Erythroblast (primary cell): ENCODE data around the gene PPP6R1.

Source experiments
- DNase-seq, 2 experiments: peaks; one replicate each; lab custom pipeline; 2025; lab: John Stamatoyannopoulos, UW
- GATA1 ChIP-seq: IDR thresholded peaks from 2 replicates; pipeline ENCODE4 v1.6.1; 2011; ENCODE audit warnings: low read depth, mild to moderate bottlenecking, control low read depth, low read length, moderate library complexity
- POLR2A ChIP-seq: IDR thresholded peaks from 2 replicates; pipeline ENCODE4 v1.6.1; 2011; ENCODE audit warnings: mild to moderate bottlenecking, low read length

The PPP6R1 gene

DNA sequence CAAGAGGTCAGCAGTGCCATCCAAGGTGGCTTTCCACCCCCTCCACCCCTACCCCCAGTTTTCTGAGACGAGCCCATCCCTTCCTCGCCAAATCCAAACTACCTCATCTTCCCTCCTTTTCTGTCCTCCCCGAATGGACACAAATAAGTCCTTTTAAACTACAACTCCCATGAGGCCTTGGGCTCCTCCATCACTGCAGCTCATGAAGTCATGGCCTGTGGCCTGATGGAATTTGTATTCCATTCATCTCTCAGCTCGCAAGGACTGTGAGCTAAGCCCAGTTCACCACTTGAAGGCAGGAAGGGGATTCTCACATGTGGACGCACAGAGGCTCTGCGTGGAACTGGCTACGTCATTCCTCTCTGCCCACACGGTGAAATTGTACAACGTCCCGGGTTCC lies 62.0 kb downstream of the PPP6R1 start:
- peak in 1 of 2 experiments; percentile 15 for DNase-seq
- no peak for TF ChIP-seq POLR2A
- TF ChIP-seq GATA1 = no peak

DNA sequence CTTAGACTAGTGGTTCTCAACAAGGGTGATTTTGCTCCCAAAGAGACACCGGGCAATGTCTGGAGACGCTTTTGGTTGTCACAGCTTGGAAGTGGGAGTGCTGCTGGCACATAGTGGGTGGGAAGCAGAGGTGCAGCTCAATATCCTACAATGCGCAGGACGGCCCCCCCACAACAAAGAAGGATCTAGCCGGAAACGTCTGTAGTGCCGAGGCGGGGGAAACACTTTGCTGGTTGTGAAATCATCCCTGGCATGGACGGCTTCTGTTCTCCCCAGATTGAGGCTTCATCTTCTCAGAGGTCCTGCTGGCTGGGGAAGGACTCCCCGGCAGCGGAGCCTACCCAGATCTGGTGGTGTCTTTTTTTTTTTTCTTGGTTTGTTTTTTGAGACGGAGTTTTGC lies 65.3 kb downstream of the PPP6R1 start:
- TF ChIP-seq POLR2A (no peak), GATA1 (no peak)
- no peak for DNase-seq

DNA sequence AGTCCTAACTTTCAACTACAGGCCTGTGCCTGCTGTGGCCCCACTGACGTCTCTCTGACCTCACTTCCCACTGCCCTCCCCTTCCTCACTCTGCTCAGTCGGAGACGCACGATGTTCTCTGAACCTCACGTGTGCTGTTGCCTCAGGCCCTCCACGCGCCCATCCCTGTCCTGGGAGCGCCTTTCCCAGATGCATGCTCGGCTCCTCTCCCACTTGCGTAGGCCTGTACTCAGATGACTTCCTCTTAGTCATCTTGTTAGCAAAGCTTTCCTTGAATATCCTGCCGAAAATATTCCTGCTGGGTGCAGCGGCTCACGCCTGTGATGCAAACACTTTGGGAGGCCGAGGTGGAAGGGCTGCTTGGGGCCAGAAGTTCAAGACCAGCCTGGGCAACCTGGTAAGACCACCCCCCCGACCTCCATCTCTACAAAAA lies 69.4 kb downstream of the PPP6R1 start:
- TF ChIP-seq POLR2A (no peak), GATA1 (no peak)
- DNase-seq = no peak

DNA sequence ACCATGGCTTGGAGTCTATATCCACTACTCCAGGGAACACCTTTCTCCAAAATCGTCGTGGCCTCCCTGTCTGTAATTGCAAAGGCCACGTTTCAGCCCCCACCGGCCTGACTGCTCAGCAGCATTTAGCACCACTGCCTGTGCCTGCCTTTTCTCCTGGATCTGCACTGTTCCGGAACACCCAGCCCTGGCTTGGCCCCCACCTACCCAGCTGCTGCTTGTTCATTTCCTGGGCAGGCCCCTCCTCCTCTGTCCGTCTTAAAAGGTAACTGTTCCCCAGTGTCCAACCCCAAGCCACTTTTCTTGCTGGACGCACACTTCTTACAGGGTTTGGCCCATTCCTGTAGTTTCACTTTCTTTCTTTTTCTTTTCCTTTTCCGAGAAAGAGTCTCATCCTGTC lies 70.2 kb downstream of the PPP6R1 start:
- TF ChIP-seq GATA1 = no peak
- DNase-seq = no peak

DNA sequence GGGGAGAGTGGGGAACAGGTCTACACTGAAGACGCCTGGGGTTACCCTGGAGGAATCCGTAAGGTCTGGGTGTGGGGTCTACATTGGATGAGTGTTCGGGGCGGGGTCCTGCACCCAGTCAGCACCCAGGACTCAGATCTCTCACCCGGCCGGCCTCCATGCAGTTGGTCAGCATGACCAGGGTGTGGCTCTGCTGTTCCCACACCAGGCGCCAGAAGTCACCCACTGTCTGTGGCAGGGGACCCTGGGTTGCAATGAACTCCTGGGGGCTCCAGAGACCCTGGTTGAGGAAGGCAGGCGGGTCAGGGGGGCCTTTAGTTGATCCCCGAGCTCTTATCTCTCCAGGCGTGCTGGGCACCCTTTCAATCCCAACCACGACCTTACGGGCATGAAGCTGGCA lies 72.7 kb downstream of the PPP6R1 start:
- TF ChIP-seq POLR2A (no peak), GATA1 (no peak)
- DNase-seq = no peak

DNA sequence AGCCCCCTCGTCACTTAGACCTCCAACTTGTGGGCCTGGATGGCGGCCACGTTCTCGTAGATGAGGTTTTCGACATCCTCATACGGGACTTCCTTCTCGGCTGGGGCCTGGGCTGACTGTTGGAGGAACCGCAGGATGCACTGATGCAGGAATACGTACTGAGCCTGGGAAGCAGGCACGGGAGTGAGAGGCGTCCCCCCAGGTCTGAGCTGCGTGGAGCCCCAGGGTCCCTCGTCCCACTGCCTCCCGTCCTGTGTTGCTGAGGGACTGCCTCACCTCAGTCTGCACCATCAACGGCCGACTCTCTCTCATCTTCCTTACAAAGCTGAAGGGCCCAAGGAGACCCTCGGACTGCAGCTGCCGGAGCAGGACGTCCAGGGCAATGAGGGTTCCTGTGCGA lies 77.1 kb downstream of the PPP6R1 start:
- DNase-seq = no peak
- TF ChIP-seq POLR2A (no peak), GATA1 (no peak)
